Neural progenitor cell (in vitro differentiated cells): ENCODE data around the gene SERF2.
"Not testable (repeated sequence)": the region's sequence is repeated elsewhere in the genome, so short reads cannot be mapped to it uniquely, and the experiment has no call there.

ENCODE experiments used
- EZH2 ChIP-seq: fragments of 200-600 bp; sonication (generic); IDR thresholded peaks from 2 replicates; pipeline ENCODE4 v1.6.1; 2017; ENCODE audit warnings: antibody characterized with exemption, mild to moderate bottlenecking, moderate library complexity
- TF ChIP-seq, protein P1 (sequence below): fragments of 200-600 bp; sonication (generic); IDR thresholded peaks from 2 replicates; pipeline ENCODE4 v1.5.1; 2017; ENCODE audit warnings: antibody characterized with exemption, mild to moderate bottlenecking

DNA sequence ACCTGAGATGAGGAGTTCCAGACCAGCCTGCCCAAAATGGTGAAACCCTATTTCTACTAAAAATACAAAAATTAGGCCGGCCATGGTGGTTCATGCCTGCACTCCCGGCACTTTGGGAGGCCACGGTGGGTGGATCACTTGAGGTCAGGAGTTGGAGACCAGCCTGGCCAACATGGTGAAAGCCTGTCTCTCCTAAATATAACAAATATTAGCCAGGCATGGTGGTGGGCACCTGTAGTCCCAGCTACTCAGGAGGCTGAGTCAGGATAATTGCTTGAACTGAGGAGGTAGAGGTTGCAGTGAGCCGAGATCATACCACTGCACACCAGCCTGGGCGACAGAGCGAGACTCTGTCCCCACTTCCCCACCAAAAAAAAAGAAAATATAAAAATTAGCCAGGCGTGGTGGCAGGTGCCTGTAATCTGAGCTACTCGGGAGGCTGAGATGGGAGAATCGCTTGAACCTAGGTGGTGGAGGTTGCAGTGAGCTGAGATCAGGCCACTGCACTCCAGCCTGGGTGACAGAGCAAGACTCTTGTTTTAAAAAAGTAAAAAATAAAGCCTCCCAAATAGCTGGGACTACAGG lies 38.7 kb downstream of the SERF2 start:
- TF ChIP-seq EZH2: not testable (repeated sequence)
- TF ChIP-seq, protein P1, sequence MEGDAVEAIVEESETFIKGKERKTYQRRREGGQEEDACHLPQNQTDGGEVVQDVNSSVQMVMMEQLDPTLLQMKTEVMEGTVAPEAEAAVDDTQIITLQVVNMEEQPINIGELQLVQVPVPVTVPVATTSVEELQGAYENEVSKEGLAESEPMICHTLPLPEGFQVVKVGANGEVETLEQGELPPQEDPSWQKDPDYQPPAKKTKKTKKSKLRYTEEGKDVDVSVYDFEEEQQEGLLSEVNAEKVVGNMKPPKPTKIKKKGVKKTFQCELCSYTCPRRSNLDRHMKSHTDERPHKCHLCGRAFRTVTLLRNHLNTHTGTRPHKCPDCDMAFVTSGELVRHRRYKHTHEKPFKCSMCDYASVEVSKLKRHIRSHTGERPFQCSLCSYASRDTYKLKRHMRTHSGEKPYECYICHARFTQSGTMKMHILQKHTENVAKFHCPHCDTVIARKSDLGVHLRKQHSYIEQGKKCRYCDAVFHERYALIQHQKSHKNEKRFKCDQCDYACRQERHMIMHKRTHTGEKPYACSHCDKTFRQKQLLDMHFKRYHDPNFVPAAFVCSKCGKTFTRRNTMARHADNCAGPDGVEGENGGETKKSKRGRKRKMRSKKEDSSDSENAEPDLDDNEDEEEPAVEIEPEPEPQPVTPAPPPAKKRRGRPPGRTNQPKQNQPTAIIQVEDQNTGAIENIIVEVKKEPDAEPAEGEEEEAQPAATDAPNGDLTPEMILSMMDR: not testable (repeated sequence)
